ENCODE measurements around the gene TP53AIP1. TPM values are rescaled to one million over a fixed set of nuclear protein-coding genes. Genes with fewer than 3 reads are reported as not detected.

Gene TP53AIP1
- total and polyA plus RNA-seq, 10 of the 15 experiments (the other 5 are each of a cell fraction or from before 2014, with no cell fraction given) = 0.01 TPM; not detected in 9

- DNase-seq (ENCODE audit: low read depth, low spot score) = no peak
- ChIA-PET CTCF (interaction anchor here (1.4 to 2.7 kb wide), 3 partner anchors 21 to 29 kb away, joined by 4 to 17 read pairs (median 12); no protein-coding TSS in a partner anchor), SMC1A (ENCODE audit: uncharacterized antibody, unreplicated experiment) (interaction anchor here (1.3 kb wide), 1 partner anchor 12 kb away, joined by 3 read pairs; no protein-coding TSS in a partner anchor), RAD21 (ENCODE audit: unreplicated experiment) (no interaction called here), POLR2A (no interaction called here)
- Histone ChIP-seq H3K4me3 (no peak overlapping the region), H3K36me3 (ENCODE audit: control insufficient read depth in 2 of 2, insufficient read depth in 2 of 2, low read length in 1 of 2) (no peaks in the 10 kb centered on the region), H3K27me3 (replicated peaks in 1 of 2; ENCODE audit: control insufficient read depth in 2 of 2, insufficient read depth in 2 of 2, low read length in 1 of 2) (no peaks in the 10 kb centered on the region), H4K20me1 (ENCODE audit: control insufficient read depth, insufficient read depth) (no peaks in the 10 kb centered on the region), H3K9ac (ENCODE audit: control insufficient read depth, insufficient read depth, low read length) (no peak overlapping the region), H3K4me1 (ENCODE audit: control insufficient read depth, insufficient read depth, low read length) (peaks cover 5% of the 10 kb centered on the region), H3K4me2 (ENCODE audit: control insufficient read depth, insufficient read depth) (no peak overlapping the region), H2AFZ (ENCODE audit: control insufficient read depth, low read depth, low read length) (no peak overlapping the region), H3K27ac (ENCODE audit: control insufficient read depth, insufficient read depth) (no peak overlapping the region), H3K9me3 (replicated peaks; ENCODE audit: control insufficient read depth, insufficient read depth, low read length) (no peaks in the 10 kb centered on the region), H3K79me2 (ENCODE audit: control insufficient read depth, insufficient read depth, low read length) (no peaks in the 10 kb centered on the region)
- FAIRE-seq = no peak
- 44% methylated on average over 11 of the region's 11 CpGs for WGBS (ENCODE audit: insufficient coverage, insufficient replicate concordance, low lambda C conversion rate, missing lambda C conversion rate)
- intact Hi-C loops (cut with micrococcal nuclease; ENCODE audit: unreplicated experiment) = no loop called here
- no TSS peak for BruUV-seq (replicated peaks)
- in situ Hi-C loops (cut with MboI) = no loop called here
- no peak for TF ChIP-seq NBN (IDR thresholded peaks at IDR 0.05)
- no peak for ATAC-seq
Observed at GRCh38 chr11:128927108-128927461, 15.6 kb downstream of the TP53AIP1 start.

- ChIA-PET CTCF (interaction anchor here (1.6 to 2.7 kb wide), 3 partner anchors 21 to 30 kb away, joined by 4 to 17 read pairs (median 12); no protein-coding TSS in a partner anchor), POLR2A (no interaction called here), SMC1A (ENCODE audit: uncharacterized antibody, unreplicated experiment) (no interaction called here), RAD21 (ENCODE audit: unreplicated experiment) (no interaction called here)
- H3K4me2 ChIP-seq (ENCODE audit: control insufficient read depth, insufficient read depth) = no peak overlapping the region
- no peak overlapping the region for H3K4me3 ChIP-seq
- intact Hi-C loops (cut with micrococcal nuclease; ENCODE audit: unreplicated experiment) = no loop called here
- FAIRE-seq (no peak), DNase-seq (ENCODE audit: low read depth, low spot score) (no peak), ATAC-seq (no peak)
- TF ChIP-seq CBX3 (IDR thresholded peaks at IDR 0.05; ENCODE audit: borderline replicate concordance, low read depth) (no peak), SREBF1 (IDR thresholded peaks at IDR 0.05; ENCODE audit: low read length) (no peak), NFIC (IDR thresholded peaks at IDR 0.05; ENCODE audit: low read depth, low read length) (no peak), TCF7 (IDR thresholded peaks at IDR 0.05; ENCODE audit: borderline replicate concordance) (no peak), SPI1 (IDR thresholded peaks at IDR 0.05; ENCODE audit: borderline replicate concordance, insufficient read depth, low read depth, low read length) (no peak), ATF2 (IDR thresholded peaks at IDR 0.05; ENCODE audit: low read length) (no peak), MEF2A (IDR thresholded peaks at IDR 0.05; ENCODE audit: insufficient read depth, low read depth, low read length) (no peak), POLR2AphosphoS2 (IDR thresholded peaks at IDR 0.05; ENCODE audit: low read depth, low read length) (no peak), MYC (IDR thresholded peaks at IDR 0.05; ENCODE audit: insufficient read depth, insufficient read length, insufficient replicate concordance, low read length, severe bottlenecking) (no peak), ZNF622 (IDR thresholded peaks at IDR 0.05) (no peak), RELA (IDR thresholded peaks at IDR 0.05; ENCODE audit: borderline replicate concordance, partially characterized antibody) (no peak), YY1 (IDR thresholded peaks at IDR 0.05; ENCODE audit: low read depth, low read length) (no peak)
- 53% methylated on average over 17 of the region's 17 CpGs for WGBS (ENCODE audit: insufficient coverage, insufficient replicate concordance, low lambda C conversion rate, missing lambda C conversion rate)
- in situ Hi-C loops (cut with MboI) = no loop called here
- no TSS peak for BruUV-seq (replicated peaks)
- no peaks in the 10 kb centered on the region for H3K36me3 ChIP-seq (ENCODE audit: control insufficient read depth in 2 of 2, insufficient read depth in 2 of 2, low read length in 1 of 2)
- H2AFZ ChIP-seq (ENCODE audit: control insufficient read depth, low read depth, low read length) = no peak overlapping the region
- peaks cover 5% of the 10 kb centered on the region for H3K4me1 ChIP-seq (ENCODE audit: control insufficient read depth, insufficient read depth, low read length)
- no peak overlapping the region for H3K27ac ChIP-seq (ENCODE audit: control insufficient read depth, insufficient read depth)
- H4K20me1 ChIP-seq (ENCODE audit: control insufficient read depth, insufficient read depth) = no peaks in the 10 kb centered on the region
- H3K9ac ChIP-seq (ENCODE audit: control insufficient read depth, insufficient read depth, low read length) = no peak overlapping the region
- H3K79me2 ChIP-seq (ENCODE audit: control insufficient read depth, insufficient read depth, low read length) = no peaks in the 10 kb centered on the region
- no peaks in the 10 kb centered on the region for H3K9me3 ChIP-seq (replicated peaks; ENCODE audit: control insufficient read depth, insufficient read depth, low read length)
- no peaks in the 10 kb centered on the region for H3K27me3 ChIP-seq (replicated peaks in 1 of 2; ENCODE audit: control insufficient read depth in 2 of 2, insufficient read depth in 2 of 2, low read length in 1 of 2)
Observed at GRCh38 chr11:128926437-128927107, 16.1 kb downstream of the TP53AIP1 start.

All from GM12878 (cell line).